ENCODE data around the gene NEUROD4. TPM values are rescaled to one million over a fixed set of nuclear protein-coding genes. Genes with fewer than 3 reads are reported as not detected.

NEUROD4 gene
- total and polyA plus RNA-seq, 2 donors (not counting 1 experiment from before 2014, with no cell fraction given), result not detected

DNA sequence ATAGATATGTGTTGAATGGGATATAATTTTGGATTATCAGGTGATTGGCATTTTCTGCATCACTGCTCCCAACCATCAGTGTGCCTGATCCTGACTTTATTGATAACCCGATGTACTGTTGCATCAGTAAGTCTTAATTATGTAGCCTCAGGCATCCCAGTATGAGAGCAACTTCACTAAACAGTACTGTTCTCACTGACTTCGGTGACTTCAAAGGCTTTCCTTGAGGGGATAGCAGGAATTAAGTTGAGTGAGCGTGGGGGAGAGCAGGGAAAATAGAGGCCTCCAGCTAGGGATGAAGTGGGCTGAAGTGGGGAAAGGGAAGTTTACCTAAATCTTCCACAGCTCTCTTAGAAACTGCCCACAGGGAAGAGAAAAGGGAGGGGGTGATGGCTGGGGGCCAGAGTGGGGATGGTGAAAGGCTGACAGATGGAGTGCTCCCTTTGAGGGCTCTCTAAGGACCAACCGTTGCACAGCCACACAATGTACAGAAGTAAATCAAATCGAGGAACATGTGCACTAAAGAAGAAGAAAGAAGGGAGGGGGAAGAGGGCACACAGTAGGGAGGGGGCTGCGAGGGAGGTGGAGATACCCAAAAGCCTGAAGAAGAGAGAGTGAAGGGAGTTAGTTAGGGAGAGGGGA is 10.7 kb upstream of the NEUROD4 start:
- no peak overlapping the region for H3K4me2 ChIP-seq (ENCODE audit: extremely low read depth, insufficient read depth, low read length)
- no peak overlapping the region for H2AFZ ChIP-seq (ENCODE audit: low read length)
- no peaks in the 10 kb centered on the region for H4K20me1 ChIP-seq (ENCODE audit: control insufficient read depth, extremely low read depth, insufficient read depth, low read length)
- H3K27ac ChIP-seq (ENCODE audit: insufficient read depth, low read length), result no peak overlapping the region
- H3K4me1 ChIP-seq (ENCODE audit: control insufficient read depth, extremely low read depth, insufficient read depth, low read length), result no peaks in the 10 kb centered on the region
- no peak overlapping the region for H3K9ac ChIP-seq (ENCODE audit: insufficient read depth, low read length)
- H3K27me3 ChIP-seq (ENCODE audit: control insufficient read depth, insufficient read depth, low read length), result no peaks in the 10 kb centered on the region
- TF ChIP-seq, protein P1, sequence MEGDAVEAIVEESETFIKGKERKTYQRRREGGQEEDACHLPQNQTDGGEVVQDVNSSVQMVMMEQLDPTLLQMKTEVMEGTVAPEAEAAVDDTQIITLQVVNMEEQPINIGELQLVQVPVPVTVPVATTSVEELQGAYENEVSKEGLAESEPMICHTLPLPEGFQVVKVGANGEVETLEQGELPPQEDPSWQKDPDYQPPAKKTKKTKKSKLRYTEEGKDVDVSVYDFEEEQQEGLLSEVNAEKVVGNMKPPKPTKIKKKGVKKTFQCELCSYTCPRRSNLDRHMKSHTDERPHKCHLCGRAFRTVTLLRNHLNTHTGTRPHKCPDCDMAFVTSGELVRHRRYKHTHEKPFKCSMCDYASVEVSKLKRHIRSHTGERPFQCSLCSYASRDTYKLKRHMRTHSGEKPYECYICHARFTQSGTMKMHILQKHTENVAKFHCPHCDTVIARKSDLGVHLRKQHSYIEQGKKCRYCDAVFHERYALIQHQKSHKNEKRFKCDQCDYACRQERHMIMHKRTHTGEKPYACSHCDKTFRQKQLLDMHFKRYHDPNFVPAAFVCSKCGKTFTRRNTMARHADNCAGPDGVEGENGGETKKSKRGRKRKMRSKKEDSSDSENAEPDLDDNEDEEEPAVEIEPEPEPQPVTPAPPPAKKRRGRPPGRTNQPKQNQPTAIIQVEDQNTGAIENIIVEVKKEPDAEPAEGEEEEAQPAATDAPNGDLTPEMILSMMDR (conservative IDR thresholded peaks at IDR 0.05 in 1 of 2, IDR thresholded peaks at IDR 0.05 in 1 of 2; ENCODE audit: low read depth in 1 of 2, low read length in 2 of 2), result no peak
- no peak for TF ChIP-seq EZH2 (IDR thresholded peaks at IDR 0.05; ENCODE audit: low read length, missing control alignments)
- no peak overlapping the region for H3K4me3 ChIP-seq (replicated peaks in 1 of 4; ENCODE audit: control extremely low read depth in 1 of 4, insufficient read depth in 1 of 4, low read depth in 3 of 4, low read length in 4 of 4)
- no peak for DNase-seq (ENCODE audit: low read depth in 2 of 2)
- no peaks in the 10 kb centered on the region for H3K36me3 ChIP-seq (ENCODE audit: control insufficient read depth, insufficient read depth, low read length)
- no peaks in the 10 kb centered on the region for H3K9me3 ChIP-seq (ENCODE audit: control insufficient read depth, insufficient read depth, low read depth, low read length)
- H3K79me2 ChIP-seq (ENCODE audit: control insufficient read depth, insufficient read depth, low read length), result no peaks in the 10 kb centered on the region

DNA sequence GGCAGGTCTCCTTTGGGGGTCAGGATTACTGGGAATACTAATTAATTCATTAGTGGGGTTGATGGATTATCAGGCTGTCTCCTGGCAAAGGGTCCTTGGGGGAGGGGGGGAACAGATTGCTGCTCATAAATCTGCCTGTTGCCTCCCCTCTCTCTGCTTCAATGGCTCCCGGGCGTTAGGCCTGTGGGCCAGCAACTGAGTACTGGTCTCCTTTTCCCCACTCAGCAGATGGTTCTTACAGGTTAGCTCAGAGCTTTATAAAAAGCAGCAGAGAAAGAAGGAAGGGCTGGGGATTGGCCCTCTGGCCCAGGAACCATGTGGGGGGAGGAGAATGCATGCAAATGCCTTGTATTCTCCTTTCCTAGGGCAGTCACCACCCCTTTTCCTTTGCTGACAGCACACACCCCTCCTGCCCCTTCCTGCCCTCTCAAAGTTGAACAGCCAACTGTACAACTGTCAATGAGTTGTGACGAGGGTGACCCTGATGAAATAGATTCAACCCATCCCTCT is 2.3 kb upstream of the NEUROD4 start:
- no peaks in the 10 kb centered on the region for H3K79me2 ChIP-seq (ENCODE audit: control insufficient read depth, insufficient read depth, low read length)
- H3K27me3 ChIP-seq (ENCODE audit: control insufficient read depth, insufficient read depth, low read length), result no peaks in the 10 kb centered on the region
- TF ChIP-seq, protein P1 (conservative IDR thresholded peaks at IDR 0.05 in 1 of 2, IDR thresholded peaks at IDR 0.05 in 1 of 2; ENCODE audit: low read depth in 1 of 2, low read length in 2 of 2), result no peak
- no peak for TF ChIP-seq EZH2 (IDR thresholded peaks at IDR 0.05; ENCODE audit: low read length, missing control alignments)
- H3K36me3 ChIP-seq (ENCODE audit: control insufficient read depth, insufficient read depth, low read length), result no peaks in the 10 kb centered on the region
- H3K4me1 ChIP-seq (ENCODE audit: control insufficient read depth, extremely low read depth, insufficient read depth, low read length), result no peaks in the 10 kb centered on the region
- no peak overlapping the region for H3K27ac ChIP-seq (ENCODE audit: insufficient read depth, low read length)
- no peaks in the 10 kb centered on the region for H4K20me1 ChIP-seq (ENCODE audit: control insufficient read depth, extremely low read depth, insufficient read depth, low read length)
- no peak overlapping the region for H3K9ac ChIP-seq (ENCODE audit: insufficient read depth, low read length)
- no peak overlapping the region for H3K4me2 ChIP-seq (ENCODE audit: extremely low read depth, insufficient read depth, low read length)
- H3K9me3 ChIP-seq (ENCODE audit: control insufficient read depth, insufficient read depth, low read depth, low read length), result no peaks in the 10 kb centered on the region
- H2AFZ ChIP-seq (ENCODE audit: low read length), result no peak overlapping the region
- DNase-seq (ENCODE audit: low read depth in 2 of 2), result no peak
- no peak overlapping the region for H3K4me3 ChIP-seq (replicated peaks in 1 of 4; ENCODE audit: control extremely low read depth in 1 of 4, insufficient read depth in 1 of 4, low read depth in 3 of 4, low read length in 4 of 4)

GRCh38 chr12:55024575-55024974 is 4.8 kb downstream of the NEUROD4 start:
- no peak overlapping the region for H3K4me2 ChIP-seq (ENCODE audit: extremely low read depth, insufficient read depth, low read length)
- H3K36me3 ChIP-seq (ENCODE audit: control insufficient read depth, insufficient read depth, low read length), result no peaks in the 10 kb centered on the region
- H4K20me1 ChIP-seq (ENCODE audit: control insufficient read depth, extremely low read depth, insufficient read depth, low read length), result no peaks in the 10 kb centered on the region
- TF ChIP-seq EZH2 (IDR thresholded peaks at IDR 0.05; ENCODE audit: low read length, missing control alignments), result no peak
- TF ChIP-seq, protein P1 (conservative IDR thresholded peaks at IDR 0.05 in 1 of 2, IDR thresholded peaks at IDR 0.05 in 1 of 2; ENCODE audit: low read depth in 1 of 2, low read length in 2 of 2), result no peak
- H3K79me2 ChIP-seq (ENCODE audit: control insufficient read depth, insufficient read depth, low read length), result no peaks in the 10 kb centered on the region
- no peaks in the 10 kb centered on the region for H3K27me3 ChIP-seq (ENCODE audit: control insufficient read depth, insufficient read depth, low read length)
- no peaks in the 10 kb centered on the region for H3K4me1 ChIP-seq (ENCODE audit: control insufficient read depth, extremely low read depth, insufficient read depth, low read length)
- H3K9ac ChIP-seq (ENCODE audit: insufficient read depth, low read length), result no peak overlapping the region
- no peak overlapping the region for H3K4me3 ChIP-seq (replicated peaks in 1 of 4; ENCODE audit: control extremely low read depth in 1 of 4, insufficient read depth in 1 of 4, low read depth in 3 of 4, low read length in 4 of 4)
- no peaks in the 10 kb centered on the region for H3K9me3 ChIP-seq (ENCODE audit: control insufficient read depth, insufficient read depth, low read depth, low read length)
- no peak overlapping the region for H2AFZ ChIP-seq (ENCODE audit: low read length)
- H3K27ac ChIP-seq (ENCODE audit: insufficient read depth, low read length), result no peak overlapping the region
- DNase-seq (ENCODE audit: low read depth in 2 of 2), result no peak
